H9 (cell line): ENCODE data around the gene ABCB11. TPM values are rescaled to one million over a fixed set of nuclear protein-coding genes. Genes with fewer than 3 reads are reported as not detected.

Experiments used
- DNase-seq: peaks from one replicate; pipeline ENCODE4 v3.0.0-alpha.2; 2017
- H2AFZ ChIP-seq: one replicate; pipeline ENCODE4 v1.6.1; 2013; ENCODE audit warnings: mild to moderate bottlenecking, low read length, control low read depth, moderate library complexity
- H2AK5ac ChIP-seq: 2 replicates; pipeline ENCODE4 v1.6.1; 2013; ENCODE audit warnings: low read length, control low read depth, mixed read lengths; ENCODE audit not compliant: insufficient read length
- H2BK120ac ChIP-seq: one replicate; pipeline ENCODE4 v1.6.1; 2013; ENCODE audit warnings: low read depth, mild to moderate bottlenecking, low read length, control low read depth, inconsistent platforms; ENCODE audit not compliant: poor library complexity, severe bottlenecking
- H2BK12ac ChIP-seq: 2 replicates; pipeline ENCODE4 v1.6.1; 2013; ENCODE audit warnings: low read length, control low read depth, mixed read lengths, low read depth; ENCODE audit not compliant: insufficient read length
- H2BK15ac ChIP-seq: 2 replicates; pipeline ENCODE4 v1.6.1; 2013; ENCODE audit warnings: low read depth, low read length, control low read depth
- H2BK20ac ChIP-seq: one replicate; pipeline ENCODE4 v1.6.1; 2013; ENCODE audit warnings: low read depth, mild to moderate bottlenecking, low read length, control low read depth, inconsistent platforms; ENCODE audit not compliant: poor library complexity, severe bottlenecking
- H2BK5ac ChIP-seq: 2 replicates; pipeline ENCODE4 v1.6.1; 2013; ENCODE audit warnings: low read length, control low read depth, mixed read lengths; ENCODE audit not compliant: insufficient read length
- H3K14ac ChIP-seq: 2 replicates; pipeline ENCODE4 v1.6.1; 2013; ENCODE audit warnings: low read length, control low read depth; ENCODE audit not compliant: insufficient read depth
- H3K18ac ChIP-seq: 2 replicates; pipeline ENCODE4 v1.6.1; 2013; ENCODE audit warnings: low read depth, mild to moderate bottlenecking, mixed read lengths, low read length, control low read depth; ENCODE audit not compliant: insufficient read length
- H3K23ac ChIP-seq: 2 replicates; pipeline ENCODE4 v1.6.1; 2013; ENCODE audit warnings: low read length, control low read depth, mixed read lengths, low read depth; ENCODE audit not compliant: insufficient read length
- H3K23me2 ChIP-seq: 2 replicates; pipeline ENCODE4 v1.6.1; 2013; ENCODE audit warnings: low read depth, mild to moderate bottlenecking, mixed read lengths, low read length, control low read depth; ENCODE audit not compliant: insufficient read length, poor library complexity, severe bottlenecking
- H3K27ac ChIP-seq: 2 replicates; pipeline ENCODE4 v1.5.1; 2013; ENCODE audit warnings: low read length, control low read depth, mixed read lengths, low read depth; ENCODE audit not compliant: insufficient read length
- H3K27me3 ChIP-seq: 2 replicates; pipeline ENCODE4 v1.6.1; 2013; ENCODE audit warnings: low read length, control low read depth, inconsistent platforms; ENCODE audit not compliant: insufficient read depth
- H3K4ac ChIP-seq: 2 replicates; pipeline ENCODE4 v1.6.1; 2013; ENCODE audit warnings: low read depth, mild to moderate bottlenecking, control low read depth, inconsistent platforms, low read length, moderate library complexity
- H3K4me1 ChIP-seq: 2 replicates; pipeline ENCODE4 v1.6.1; 2013; ENCODE audit warnings: low read length, control low read depth, inconsistent platforms; ENCODE audit not compliant: insufficient read depth
- H3K4me2 ChIP-seq: 2 replicates; pipeline ENCODE4 v1.6.1; 2013; ENCODE audit warnings: low read length, control low read depth, mixed read lengths; ENCODE audit not compliant: insufficient read length, insufficient read depth
- H3K56ac ChIP-seq: 2 replicates; pipeline ENCODE4 v1.6.1; 2013; ENCODE audit warnings: low read depth, mild to moderate bottlenecking, mixed read lengths, low read length, control low read depth; ENCODE audit not compliant: insufficient read length
- H3K79me1 ChIP-seq: 2 replicates; pipeline ENCODE4 v1.6.1; 2013; ENCODE audit warnings: low read depth, mild to moderate bottlenecking, moderate library complexity, low read length, control low read depth, inconsistent platforms; ENCODE audit not compliant: insufficient read depth, poor library complexity, severe bottlenecking
- H3K79me2 ChIP-seq: 2 replicates; pipeline ENCODE4 v1.6.1; 2013; ENCODE audit warnings: low read length, control low read depth, inconsistent platforms; ENCODE audit not compliant: insufficient read depth
- H3K9ac ChIP-seq: 2 replicates; pipeline ENCODE4 v1.6.1; 2013; ENCODE audit warnings: low read length, control low read depth, mixed read lengths; ENCODE audit not compliant: insufficient read length; ENCODE audit errors: extremely low read depth
- H3K9me3 ChIP-seq: one replicate; pipeline ENCODE4 v1.6.1; 2013; ENCODE audit warnings: low read depth, low read length, inconsistent platforms; ENCODE audit not compliant: control insufficient read depth
- H3T11ph ChIP-seq: one replicate; pipeline ENCODE4 v1.6.1; 2013; ENCODE audit warnings: mild to moderate bottlenecking, low read length, control low read depth, inconsistent platforms
- H4K20me1 ChIP-seq: one replicate; pipeline ENCODE4 v1.6.1; 2013; ENCODE audit not compliant: control insufficient read depth, insufficient read length, insufficient read depth
- H4K5ac ChIP-seq: 2 replicates; pipeline ENCODE4 v1.6.1; 2013; ENCODE audit warnings: low read depth, mild to moderate bottlenecking, mixed read lengths, low read length, control low read depth; ENCODE audit not compliant: insufficient read length
- H4K8ac ChIP-seq: replicated peaks from 2 replicates; pipeline ENCODE4 v1.6.1; 2013; ENCODE audit warnings: low read length, control low read depth, mixed read lengths, low read depth; ENCODE audit not compliant: insufficient read length
- H4K91ac ChIP-seq: 2 replicates; pipeline ENCODE4 v1.6.1; 2013; ENCODE audit warnings: low read depth, mild to moderate bottlenecking, moderate library complexity, mixed read lengths, low read length, control low read depth; ENCODE audit not compliant: insufficient read length
- H3K27ac Mint-ChIP-seq, 3 experiments: 2 replicates in 2 of 3; 3 replicates in 1 of 3; pipeline ENCODE4 v1.8.0; 2020 to 2021; ENCODE audit warnings: mixed read lengths in 3 of 3, mild to moderate bottlenecking in 1 of 3, moderate library complexity in 1 of 3
- H3K27me3 Mint-ChIP-seq: 2 replicates; pipeline ENCODE4 v1.8.0; 2021; ENCODE audit warnings: low read depth, mild to moderate bottlenecking, moderate library complexity, mixed read lengths
- H3K36me3 Mint-ChIP-seq, 3 experiments: 2 replicates in 2 of 3; 3 replicates in 1 of 3; pipeline ENCODE4 v1.8.0; 2020 to 2021; ENCODE audit warnings: low read depth in 3 of 3, mixed read lengths in 3 of 3; ENCODE audit not compliant: insufficient read depth in 1 of 3
- H3K4me1 Mint-ChIP-seq, 2 experiments: 2 replicates each; pipeline ENCODE4 v1.8.0; 2020; ENCODE audit warnings: mixed read lengths in 2 of 2
- H3K4me3 Mint-ChIP-seq, 2 experiments: 2 replicates in 1 of 2; 3 replicates in 1 of 2; pipeline ENCODE4 v1.8.0; 2020 to 2021; ENCODE audit warnings: mild to moderate bottlenecking in 2 of 2, mixed read lengths in 2 of 2, moderate library complexity in 1 of 2
- H3K9me3 Mint-ChIP-seq, 2 experiments: 2 replicates in 1 of 2; 3 replicates in 1 of 2; pipeline ENCODE4 v1.8.0; 2020; ENCODE audit warnings: mild to moderate bottlenecking in 2 of 2, mixed read lengths in 2 of 2, moderate library complexity in 1 of 2
- WGBS: extraction: QIAGEN DNeasy Blood & Tissue Kit; methylation state at CpG from one replicate; pipeline ENCODE4 v1.1.7; 2013; ENCODE audit warnings: missing lambda C conversion rate, low lambda C conversion rate, mixed read lengths; ENCODE audit not compliant: insufficient read length; ENCODE audit errors: extremely low coverage; 5-methylcytosine and 5-hydroxymethylcytosine counted together
- total RNA-seq: library from RNA; stranded (reverse); gene quantifications from 2 replicates; pipeline ENCODE4 v1.2.1, GENCODE V29; 2021
- TF ChIP-seq, protein P1 (sequence below): fragments of 200-600 bp; sonication (generic); conservative IDR thresholded peaks from 3 replicates; pipeline ENCODE4 v1.8.0; 2021; ENCODE audit warnings: antibody characterized with exemption, mild to moderate bottlenecking

Gene ABCB11
- total RNA-seq, 1 experiment from 2014 or later = not detected

DNA sequence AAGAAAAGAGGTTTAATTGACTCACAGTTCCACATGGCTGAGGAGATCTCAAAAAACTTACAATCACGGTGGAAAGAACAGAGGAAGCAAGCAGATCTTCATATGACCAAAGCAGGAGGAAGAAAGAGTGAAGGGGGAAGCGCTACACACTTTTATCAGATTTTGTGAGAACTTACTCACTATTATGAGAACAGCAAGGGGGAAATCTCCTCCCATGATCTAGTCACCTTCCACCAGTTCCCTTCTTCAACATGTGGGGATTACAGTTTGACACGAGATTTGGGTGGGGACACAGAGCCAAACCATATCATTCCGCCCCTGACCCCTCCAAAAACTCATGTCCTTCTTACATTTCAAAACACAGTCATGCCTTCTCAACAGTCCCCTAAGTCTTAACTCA lies 75.8 kb downstream of the ABCB11 start:
- Mint-ChIP-seq H3K4me3 (no peak overlapping the region), H3K9me3 (peaks cover 9 to 11% of the 10 kb centered on the region in 2 experiments; a peak in 3 of 5 replicates), H3K27me3 (peaks cover 2% of the 10 kb centered on the region), H3K27ac (no peak overlapping the region), H3K36me3 (peaks cover 0 to 11% (median 0%) of the 10 kb centered on the region in 3 experiments; a peak in 1 of 7 replicates), H3K4me1 (0 out of 4 replicates have a peak, but pooled peaks cover 0 to 2% of the 10 kb centered on the region in 2 experiments)
- no peak overlapping the region for H3T11ph ChIP-seq
- no peak overlapping the region for H2BK120ac ChIP-seq
- H3K18ac ChIP-seq = no peak overlapping the region
- no peaks in the 10 kb centered on the region for H3K27me3 ChIP-seq
- H3K9ac ChIP-seq = no peak overlapping the region
- no peak overlapping the region for H2BK5ac ChIP-seq
- H3K79me1 ChIP-seq = no peaks in the 10 kb centered on the region
- H3K23me2 ChIP-seq = no peaks in the 10 kb centered on the region
- H3K4ac ChIP-seq = no peak overlapping the region
- no peaks in the 10 kb centered on the region for H3K79me2 ChIP-seq
- no peak overlapping the region for H3K23ac ChIP-seq
- H3K4me1 ChIP-seq = no peaks in the 10 kb centered on the region
- H2BK12ac ChIP-seq = no peak overlapping the region
- WGBS = no CpG with 5 or more reads among the region's 4 CpGs
- H3K56ac ChIP-seq = no peak overlapping the region
- H3K27ac ChIP-seq = no peak overlapping the region
- no peak overlapping the region for H3K14ac ChIP-seq
- H4K91ac ChIP-seq = no peak overlapping the region
- TF ChIP-seq, protein P1, sequence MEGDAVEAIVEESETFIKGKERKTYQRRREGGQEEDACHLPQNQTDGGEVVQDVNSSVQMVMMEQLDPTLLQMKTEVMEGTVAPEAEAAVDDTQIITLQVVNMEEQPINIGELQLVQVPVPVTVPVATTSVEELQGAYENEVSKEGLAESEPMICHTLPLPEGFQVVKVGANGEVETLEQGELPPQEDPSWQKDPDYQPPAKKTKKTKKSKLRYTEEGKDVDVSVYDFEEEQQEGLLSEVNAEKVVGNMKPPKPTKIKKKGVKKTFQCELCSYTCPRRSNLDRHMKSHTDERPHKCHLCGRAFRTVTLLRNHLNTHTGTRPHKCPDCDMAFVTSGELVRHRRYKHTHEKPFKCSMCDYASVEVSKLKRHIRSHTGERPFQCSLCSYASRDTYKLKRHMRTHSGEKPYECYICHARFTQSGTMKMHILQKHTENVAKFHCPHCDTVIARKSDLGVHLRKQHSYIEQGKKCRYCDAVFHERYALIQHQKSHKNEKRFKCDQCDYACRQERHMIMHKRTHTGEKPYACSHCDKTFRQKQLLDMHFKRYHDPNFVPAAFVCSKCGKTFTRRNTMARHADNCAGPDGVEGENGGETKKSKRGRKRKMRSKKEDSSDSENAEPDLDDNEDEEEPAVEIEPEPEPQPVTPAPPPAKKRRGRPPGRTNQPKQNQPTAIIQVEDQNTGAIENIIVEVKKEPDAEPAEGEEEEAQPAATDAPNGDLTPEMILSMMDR = no peak
- H2AFZ ChIP-seq = no peak overlapping the region
- no peak overlapping the region for H3K4me2 ChIP-seq
- no peak overlapping the region for H2BK20ac ChIP-seq
- H2BK15ac ChIP-seq = no peak overlapping the region
- DNase-seq = no peak
- H3K9me3 ChIP-seq = no peaks in the 10 kb centered on the region
- no peak overlapping the region for H4K5ac ChIP-seq
- no peak overlapping the region for H4K8ac ChIP-seq
- no peak overlapping the region for H2AK5ac ChIP-seq
- H4K20me1 ChIP-seq = no peaks in the 10 kb centered on the region
